Umbilical cord (tissue), 2 donors: ENCODE measurements around the gene CAPN14. TPM values are rescaled to one million over a fixed set of nuclear protein-coding genes. Genes with fewer than 3 reads are reported as not detected.
A peak's percentile ranks its signal among the peaks of the same experiment; 100 is the strongest.

Experiments
- DNase-seq: peaks from one replicate; pipeline ENCODE4 v3.0.0-alpha.2; 2015; ENCODE audit warnings: low spot score
- total RNA-seq: library from RNA; depleted of rRNA; stranded (reverse); fragments of >200 nt; gene quantifications from one replicate; pipeline ENCODE4 v1.2.3, GENCODE V29; 2014; ENCODE audit warnings: low replicate concordance; ENCODE audit not compliant: insufficient read depth

The CAPN14 gene
- total RNA-seq, 1 donor from 2014 or later: 0.96 TPM

GRCh38 chr2:31243053-31243452, 25.7 kb upstream of the CAPN14 start:
- no peak for DNase-seq

- DNase-seq: no peak
Observed at GRCh38 chr2:31241625-31242270, 24.4 kb upstream of the CAPN14 start.

GRCh38 chr2:31240381-31241365, 23.4 kb upstream of the CAPN14 start:
- no peak for DNase-seq

- peak; percentile 50 for DNase-seq
Observed at GRCh38 chr2:31239593-31240177, 22.4 kb upstream of the CAPN14 start.

GRCh38 chr2:31238906-31239592, 21.7 kb upstream of the CAPN14 start:
- no peak for DNase-seq

GRCh38 chr2:31238126-31238905, 21.0 kb upstream of the CAPN14 start:
- DNase-seq: peak; percentile 17

GRCh38 chr2:31237348-31238017, 20.2 kb upstream of the CAPN14 start:
- DNase-seq: no peak

GRCh38 chr2:31236433-31237205, 19.3 kb upstream of the CAPN14 start:
- no peak for DNase-seq

GRCh38 chr2:31235504-31235902, 18.2 kb upstream of the CAPN14 start:
- DNase-seq: peak; percentile 88

- DNase-seq: no peak
Observed at GRCh38 chr2:31234683-31235503, 17.6 kb upstream of the CAPN14 start.

- peak; percentile 95 for DNase-seq
Observed at GRCh38 chr2:31233741-31234682, 16.7 kb upstream of the CAPN14 start, which contains the start of gene EHD3. Gene EHD3, plus strand, starts transcription at chr2:31234152. Its CDS starts 470 bp downstream, at chr2:31234622.

- DNase-seq: no peak
Observed at GRCh38 chr2:31233231-31233630, 15.9 kb upstream of the CAPN14 start.

- no peak for DNase-seq
Observed at GRCh38 chr2:31232586-31232985, 15.3 kb upstream of the CAPN14 start.

- no peak for DNase-seq
Observed at GRCh38 chr2:31231571-31232302, 14.4 kb upstream of the CAPN14 start.

GRCh38 chr2:31230751-31231150, 13.4 kb upstream of the CAPN14 start:
- no peak for DNase-seq

GRCh38 chr2:31228717-31229116, 11.4 kb upstream of the CAPN14 start:
- no peak for DNase-seq

- peak; percentile 14 for DNase-seq
Observed at GRCh38 chr2:31227711-31228125, 10.4 kb upstream of the CAPN14 start.
